GM12878 (cell line): ENCODE results near the gene RAB32.

Experiments
- BHLHE40 ChIP-seq, 2 experiments: fragments of 450-650 bp in 1 of 2; IDR thresholded peaks; 2 replicates each; pipeline ENCODE4 v1.6.1; 2011 to 2017; ENCODE audit warnings: low read depth in 2 of 2, borderline replicate concordance in 1 of 2, improper control_type of control experiment in 1 of 2, low read length in 1 of 2, mild to moderate bottlenecking in 1 of 2
- CHD1 ChIP-seq: IDR thresholded peaks from 2 replicates; pipeline ENCODE4 v1.6.1; 2012; ENCODE audit warnings: low read depth, low read length, improper control_type of control experiment
- CTCF ChIP-seq, 3 experiments: IDR thresholded peaks in 2 of 3; conservative IDR thresholded peaks in 1 of 3; 2 replicates each; pipeline ENCODE4 v1.5.1; 2011; ENCODE audit warnings: low read depth in 3 of 3, low read length in 3 of 3, mild to moderate bottlenecking in 3 of 3, control low read depth in 2 of 3, moderate library complexity in 2 of 3, inconsistent platforms in 1 of 3, mixed read lengths in 1 of 3; ENCODE audit not compliant: control insufficient read depth in 2 of 3, insufficient read depth in 1 of 3; ENCODE audit errors: extremely low read depth in 1 of 3
- EZH2 ChIP-seq: IDR thresholded peaks from 2 replicates; pipeline ENCODE4 v1.6.1; 2012; ENCODE audit warnings: low read depth, mild to moderate bottlenecking, control low read depth, inconsistent platforms, low read length, borderline replicate concordance; ENCODE audit not compliant: control insufficient read depth
- IKZF2 ChIP-seq, 2 experiments: fragments of 450-650 bp; IDR thresholded peaks; 2 replicates each; pipeline ENCODE4 v1.6.1; 2017; ENCODE audit warnings: mild to moderate bottlenecking in 2 of 2, moderate library complexity in 2 of 2
- MAX ChIP-seq: IDR thresholded peaks from 2 replicates; pipeline ENCODE4 v1.6.1; 2012; ENCODE audit warnings: low read depth, low read length, improper control_type of control experiment
- MTA3 ChIP-seq: IDR thresholded peaks from 2 replicates; pipeline ENCODE4 v1.6.1; 2012; ENCODE audit warnings: low read length, inconsistent platforms, borderline replicate concordance
- TAF1 ChIP-seq: IDR thresholded peaks from 2 replicates; pipeline ENCODE4 v1.6.1; 2011; ENCODE audit warnings: mild to moderate bottlenecking, low read depth, low read length, borderline replicate concordance
- TCF3 ChIP-seq: IDR thresholded peaks from 2 replicates; pipeline ENCODE4 v1.6.1; 2012; ENCODE audit warnings: low read depth, mild to moderate bottlenecking, low read length, borderline replicate concordance; ENCODE audit not compliant: insufficient read depth

DNA sequence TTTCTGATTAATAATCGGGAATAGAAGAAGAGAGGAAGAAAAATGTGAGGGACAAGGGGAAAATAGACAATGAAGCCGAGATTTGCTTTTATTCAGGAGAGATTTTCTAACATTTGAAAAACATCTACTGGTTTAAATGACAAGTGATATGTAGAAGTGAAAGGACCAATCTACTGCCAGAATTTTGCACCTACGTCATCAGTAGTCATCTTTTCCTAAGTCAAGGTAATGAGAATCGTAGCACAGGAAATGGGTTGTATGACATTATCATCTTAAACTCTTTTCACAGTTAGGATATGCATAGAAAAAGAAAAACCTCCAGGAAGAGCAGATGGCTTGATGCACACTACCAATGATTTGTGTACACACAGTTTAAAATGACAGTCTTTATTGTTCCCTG, 45.3 kb upstream of the RAB32 start:
- TF ChIP-seq MAX, result no peak
- no peak for TF ChIP-seq TAF1
- no peak for TF ChIP-seq CTCF (IDR thresholded peaks at IDR 0.05 in 2 of 3, conservative IDR thresholded peaks at IDR 0.05 in 1 of 3; ENCODE audit: control insufficient read depth in 2 of 3, extremely low read depth in 1 of 3, insufficient read depth in 1 of 3, low read depth in 3 of 3, low read length in 3 of 3)
- no peak for TF ChIP-seq TCF3
- TF ChIP-seq EZH2, result no peak
- TF ChIP-seq BHLHE40 (IDR thresholded peaks at IDR 0.05; ENCODE audit: borderline replicate concordance in 1 of 2, low read depth in 2 of 2, low read length in 1 of 2), result no peak
- TF ChIP-seq CHD1, result no peak
- no peak for TF ChIP-seq IKZF2 (IDR thresholded peaks at IDR 0.05)
- TF ChIP-seq MTA3, result no peak
